MM.1S (cell line): ENCODE measurements around the gene ITPKC.

ENCODE experiments used
- CTCF ChIP-seq: fragments of 300-600 bp; sonication (generic); IDR thresholded peaks from 2 replicates; pipeline ENCODE4 v1.5.1; 2016; ENCODE audit warnings: antibody characterized with exemption, low read length, mixed read lengths
- EZH2 ChIP-seq: fragments of 300-600 bp; sonication (generic); optimal IDR thresholded peaks from 2 replicates; pipeline ENCODE3; 2017; ENCODE audit warnings: low read depth, mild to moderate bottlenecking, antibody characterized with exemption, low read length, mixed read lengths

GRCh38 chr19:40763526-40763925 lies 46.6 kb downstream of the ITPKC start:
- no peak for TF ChIP-seq CTCF
- TF ChIP-seq EZH2: no peak
